HG02623 (cell line): ENCODE results near the gene LRIG1.

Source experiments
- ATAC-seq: cut with Tn5 transposase; IDR thresholded peaks from one replicate; pipeline ENCODE4 v1.9.1; 2021; ENCODE audit warnings: moderate library complexity; ENCODE audit not compliant: unreplicated experiment

Gene LRIG1

GRCh38 chr3:66392512-66392911 lies 108.3 kb downstream of the LRIG1 start:
- no peak for ATAC-seq

GRCh38 chr3:66390013-66390412 lies 110.8 kb downstream of the LRIG1 start:
- peak; percentile 26 for ATAC-seq

- peak; percentile 44 for ATAC-seq
Observed at GRCh38 chr3:66386925-66387650, 113.7 kb downstream of the LRIG1 start.

GRCh38 chr3:66386011-66386924 lies 114.6 kb downstream of the LRIG1 start:
- ATAC-seq = peak; percentile 75

GRCh38 chr3:66385066-66385465 lies 115.8 kb downstream of the LRIG1 start:
- no peak for ATAC-seq

GRCh38 chr3:66383998-66384745 lies 116.7 kb downstream of the LRIG1 start:
- ATAC-seq = no peak

GRCh38 chr3:66383023-66383422 lies 117.8 kb downstream of the LRIG1 start:
- ATAC-seq = no peak

GRCh38 chr3:66382142-66382541 lies 118.7 kb downstream of the LRIG1 start:
- no peak for ATAC-seq

- ATAC-seq = no peak
Observed at GRCh38 chr3:66381626-66382025, 119.2 kb downstream of the LRIG1 start.

GRCh38 chr3:66380200-66380932 lies 120.5 kb downstream of the LRIG1 start:
- ATAC-seq = no peak

- no peak for ATAC-seq
Observed at GRCh38 chr3:66379565-66379964, 121.3 kb downstream of the LRIG1 start.

- ATAC-seq = no peak
Observed at GRCh38 chr3:66378256-66378655, 122.6 kb downstream of the LRIG1 start.

- ATAC-seq = no peak
Observed at GRCh38 chr3:66377800-66378199, 123.0 kb downstream of the LRIG1 start.

GRCh38 chr3:66376568-66376967 lies 124.3 kb downstream of the LRIG1 start:
- no peak for ATAC-seq

GRCh38 chr3:66372681-66373350 lies 128.0 kb downstream of the LRIG1 start:
- no peak for ATAC-seq

- no peak for ATAC-seq
Observed at GRCh38 chr3:66371432-66371831, 129.4 kb downstream of the LRIG1 start.

- no peak for ATAC-seq
Observed at GRCh38 chr3:66370179-66370578, 130.6 kb downstream of the LRIG1 start.

- no peak for ATAC-seq
Observed at GRCh38 chr3:66367979-66368378, 132.8 kb downstream of the LRIG1 start.

GRCh38 chr3:66366747-66367146 lies 134.1 kb downstream of the LRIG1 start:
- no peak for ATAC-seq

GRCh38 chr3:66365080-66365479 lies 135.7 kb downstream of the LRIG1 start:
- ATAC-seq = no peak
